HepG2 (cell line): ENCODE results near the gene YPEL3. TPM values are rescaled to one million over a fixed set of nuclear protein-coding genes. Genes with fewer than 3 reads are reported as not detected.

ENCODE experiments used
- CBX2 ChIP-seq, 2 experiments: fragments of 200-600 bp in 1 of 2; sonication (generic); formaldehyde crosslinking in 1 of 2; IDR thresholded peaks; 2 replicates each; pipeline versions ENCODE4 v1.7.0 to v1.8.1; 2018 to 2022; ENCODE audit warnings: low read depth in 2 of 2, low read length in 1 of 2, mild to moderate bottlenecking in 1 of 2, missing genetic modification reagents in 1 of 2
- CHCHD3 ChIP-seq: sonication (generic); formaldehyde crosslinking; IDR thresholded peaks from 2 replicates; pipeline ENCODE4 v1.8.0; 2022; ENCODE audit warnings: mild to moderate bottlenecking, missing genetic modification reagents, moderate library complexity
- CHD2 ChIP-seq: IDR thresholded peaks from 2 replicates; pipeline ENCODE4 v1.6.1; 2011; ENCODE audit warnings: low read depth, low read length, improper control_type of control experiment
- FIP1L1 ChIP-seq: fragments of 200-400 bp; formaldehyde crosslinking; IDR thresholded peaks from 2 replicates; pipeline ENCODE4 v1.6.1; 2018; ENCODE audit warnings: low read depth, mild to moderate bottlenecking, low read length, moderate library complexity, borderline replicate concordance; ENCODE audit not compliant: insufficient read depth
- GFI1 ChIP-seq: sonication (generic); formaldehyde crosslinking; IDR thresholded peaks from 2 replicates; pipeline ENCODE4 v1.5.0; 2020; ENCODE audit warnings: missing genetic modification reagents, mild to moderate bottlenecking, borderline replicate concordance
- MLLT10 ChIP-seq: sonication (generic); formaldehyde crosslinking; IDR thresholded peaks from 2 replicates; pipeline ENCODE4 v1.4.0; 2020; ENCODE audit warnings: missing genetic modification reagents
- REPIN1 ChIP-seq: sonication (generic); formaldehyde crosslinking; IDR thresholded peaks from 2 replicates; pipeline ENCODE4 v1.8.0; 2022; ENCODE audit warnings: missing genetic modification reagents, low read depth, mild to moderate bottlenecking, borderline replicate concordance
- RFX3 ChIP-seq: IDR thresholded peaks from 2 replicates; pipeline ENCODE4 v1.6.1; 2016; ENCODE audit warnings: missing biosample characterization, missing genetic modification reagents
- SNAPC2 ChIP-seq: sonication (generic); formaldehyde crosslinking; IDR thresholded peaks from 2 replicates; pipeline ENCODE4 v1.8.1; 2022; ENCODE audit warnings: mild to moderate bottlenecking, missing genetic modification reagents
- STAT5B ChIP-seq: sonication (generic); formaldehyde crosslinking; IDR thresholded peaks from 2 replicates; pipeline ENCODE4 v1.4.0; 2020; ENCODE audit warnings: missing genetic modification reagents
- SYNCRIP ChIP-seq: fragments of 200-400 bp; formaldehyde crosslinking; IDR thresholded peaks from 2 replicates; pipeline ENCODE4 v1.6.1; 2018; ENCODE audit warnings: mild to moderate bottlenecking, low read depth, low read length; ENCODE audit not compliant: insufficient read depth
- TEF ChIP-seq: sonication (generic); formaldehyde crosslinking; IDR thresholded peaks from 2 replicates; pipeline ENCODE4 v1.5.0; 2020; ENCODE audit warnings: missing genetic modification reagents
- XRCC5 ChIP-seq: fragments of 200-400 bp; formaldehyde crosslinking; optimal IDR thresholded peaks from 2 replicates; pipeline ENCODE3; 2017; ENCODE audit warnings: mild to moderate bottlenecking, low read length
- ZBTB1 ChIP-seq: sonication (generic); formaldehyde crosslinking; IDR thresholded peaks from 2 replicates; pipeline ENCODE4 v1.4.0; 2020; ENCODE audit warnings: missing genetic modification reagents, borderline replicate concordance
- ZFP37 ChIP-seq: sonication (generic); formaldehyde crosslinking; IDR thresholded peaks from 2 replicates; pipeline ENCODE4 v1.4.0; 2020; ENCODE audit warnings: missing genetic modification reagents, borderline replicate concordance
- ZNF230 ChIP-seq: sonication (generic); formaldehyde crosslinking; IDR thresholded peaks from 2 replicates; pipeline ENCODE4 v1.4.0; 2020; ENCODE audit warnings: mild to moderate bottlenecking, missing genetic modification reagents
- ZNF30 ChIP-seq: sonication (generic); formaldehyde crosslinking; IDR thresholded peaks from 2 replicates; pipeline ENCODE4 v1.5.0; 2020; ENCODE audit warnings: mild to moderate bottlenecking, missing genetic modification reagents
- ZNF512B ChIP-seq: sonication (generic); formaldehyde crosslinking; IDR thresholded peaks from 2 replicates; pipeline ENCODE4 v1.5.1; 2020; ENCODE audit warnings: missing genetic modification reagents, mild to moderate bottlenecking, borderline replicate concordance
- ZNF605 ChIP-seq: sonication (generic); formaldehyde crosslinking; IDR thresholded peaks from 2 replicates; pipeline ENCODE4 v1.8.0; 2022; ENCODE audit warnings: mild to moderate bottlenecking, missing genetic modification reagents
- ZNF773 ChIP-seq: sonication (generic); formaldehyde crosslinking; IDR thresholded peaks from 2 replicates; pipeline ENCODE4 v1.4.0; 2020; ENCODE audit warnings: missing genetic modification reagents, borderline replicate concordance
- ZSCAN22 ChIP-seq: sonication (generic); formaldehyde crosslinking; IDR thresholded peaks from 2 replicates; pipeline ENCODE4 v1.4.0; 2020; ENCODE audit warnings: mild to moderate bottlenecking, missing genetic modification reagents
- ZSCAN25 ChIP-seq: sonication (generic); formaldehyde crosslinking; IDR thresholded peaks from 2 replicates; pipeline ENCODE4 v1.8.0; 2022; ENCODE audit warnings: mild to moderate bottlenecking, missing genetic modification reagents
- ZSCAN31 ChIP-seq: sonication (generic); formaldehyde crosslinking; IDR thresholded peaks from 2 replicates; pipeline ENCODE4 v1.5.0; 2020; ENCODE audit warnings: low read depth, mild to moderate bottlenecking, missing genetic modification reagents
- polyA plus RNA-seq, 8 experiments: library from polyadenylated mRNA; depleted of rRNA in 3 of 8; stranded (reverse) in 7 of 8; unstranded in 1 of 8; fragments of >200 nt; fragmentation: Illumina TruSeq in 4 of 8; extraction: Trizol in 4 of 8; gene quantifications; 2 replicates each; pipeline versions ENCODE4 v1.2.1 to v1.2.3, GENCODE V29; 2011 to 2016; ENCODE audit warnings: low read depth in 4 of 8, missing spikeins in 1 of 8, mixed read lengths in 1 of 8; ENCODE audit not compliant: insufficient read depth in 1 of 8
- total RNA-seq, 5 experiments: library from RNA; depleted of rRNA; stranded (reverse); fragments of >200 nt; fragmentation: Illumina TruSeq; extraction: Trizol; gene quantifications; 2 replicates each; pipeline ENCODE4 v1.2.3, GENCODE V29; 2016; ENCODE audit warnings: low read depth in 1 of 5
- TF ChIP-seq, protein P1 (sequence below): sonication (generic); formaldehyde crosslinking; IDR thresholded peaks from 2 replicates; pipeline ENCODE4 v1.8.0; 2022; ENCODE audit warnings: low read depth, missing genetic modification reagents
- TF ChIP-seq, protein P2 (sequence below): IDR thresholded peaks from 2 replicates; pipeline ENCODE4 v1.6.1; 2018; ENCODE audit warnings: missing genetic modification reagents, mild to moderate bottlenecking, missing compliant biosample characterization

The YPEL3 gene
- total and polyA plus RNA-seq, 2 of the 13 experiments (the other 11 are each of a cell fraction or from before 2014, with no cell fraction given): 5.4 to 47.0 TPM

DNA sequence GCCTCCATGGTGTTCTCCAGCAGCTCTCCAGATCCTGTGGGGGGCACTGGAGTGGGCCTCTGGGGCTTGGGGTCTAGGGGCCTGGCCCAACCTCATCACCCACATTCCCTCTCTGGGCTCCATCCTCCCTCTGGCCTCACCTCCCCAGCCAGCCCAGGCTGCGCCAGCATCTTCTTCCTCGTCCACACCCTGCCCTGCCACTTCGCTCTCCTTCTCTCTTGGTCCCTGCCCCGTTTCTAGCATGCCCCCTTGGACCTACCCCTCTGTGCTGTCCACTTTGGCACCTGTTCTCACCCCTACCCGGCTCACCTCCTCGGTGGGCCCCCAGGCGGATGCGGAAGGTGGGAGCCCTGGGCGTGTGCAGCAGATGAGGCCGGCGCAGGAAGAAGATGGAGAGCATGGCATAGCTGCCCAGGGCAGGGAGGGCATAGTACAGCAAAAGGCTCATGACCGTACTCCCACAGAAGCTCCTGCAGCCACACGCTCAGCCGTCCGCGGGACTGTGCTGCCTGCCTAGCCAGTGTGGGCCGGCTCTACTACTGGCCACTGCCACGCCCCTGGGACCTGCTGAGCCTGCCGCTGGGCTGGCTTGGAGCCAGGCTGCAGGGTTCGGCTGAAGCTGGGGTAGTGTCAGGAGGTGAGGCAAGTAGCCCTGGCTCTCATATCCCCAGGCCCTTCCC lies 17.2 kb upstream of the YPEL3 start, which contains the start of gene GDPD3 (continued):
- no peak for TF ChIP-seq MLLT10 (CRISPR knock-in tag)
- no peak for TF ChIP-seq TEF (CRISPR knock-in tag)
- 0 out of 2 replicates have a peak, but pooled peaks have one; percentile 13 for TF ChIP-seq GFI1 (CRISPR knock-in tag)
- TF ChIP-seq ZNF773 (CRISPR knock-in tag): no peak
- peak; percentile 62; the same call in 1 of the 2 replicates for TF ChIP-seq ZNF512B (CRISPR knock-in tag)
- TF ChIP-seq ZSCAN22 (CRISPR knock-in tag): no peak
- no peak for TF ChIP-seq CBX2 (IDR thresholded peaks at IDR 0.05; ENCODE audit: low read depth, low read length)
- no peak for TF ChIP-seq CBX2 (CRISPR knock-in tag; IDR thresholded peaks at IDR 0.05; ENCODE audit: low read depth)
- no peak for TF ChIP-seq STAT5B (CRISPR knock-in tag)
- no peak for TF ChIP-seq REPIN1
- TF ChIP-seq, protein P1, sequence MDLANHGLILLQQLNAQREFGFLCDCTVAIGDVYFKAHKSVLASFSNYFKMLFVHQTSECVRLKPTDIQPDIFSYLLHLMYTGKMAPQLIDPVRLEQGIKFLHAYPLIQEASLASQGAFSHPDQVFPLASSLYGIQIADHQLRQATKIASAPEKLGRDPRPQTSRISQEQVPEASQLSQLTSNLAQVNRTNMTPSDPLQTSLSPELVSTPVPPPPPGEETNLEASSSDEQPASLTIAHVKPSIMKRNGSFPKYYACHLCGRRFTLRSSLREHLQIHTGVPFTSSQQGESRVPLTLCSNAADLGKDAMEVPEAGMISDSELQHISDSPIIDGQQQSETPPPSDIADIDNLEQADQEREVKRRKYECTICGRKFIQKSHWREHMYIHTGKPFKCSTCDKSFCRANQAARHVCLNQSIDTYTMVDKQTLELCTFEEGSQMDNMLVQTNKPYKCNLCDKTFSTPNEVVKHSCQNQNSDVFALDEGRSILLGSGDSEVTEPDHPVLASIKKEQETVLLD (CRISPR knock-in tag): no peak
- TF ChIP-seq ZNF30 (CRISPR knock-in tag): no peak
- no peak for TF ChIP-seq ZBTB1 (CRISPR knock-in tag)
- no peak for TF ChIP-seq RFX3
- TF ChIP-seq SYNCRIP: no peak
- TF ChIP-seq ZSCAN31 (CRISPR knock-in tag): 0 out of 2 replicates have a peak, but pooled peaks have one; percentile 41
- no peak for TF ChIP-seq ZSCAN25
- TF ChIP-seq ZNF605: no peak
- no peak for TF ChIP-seq XRCC5
- no peak for TF ChIP-seq CHD2
- no peak for TF ChIP-seq ZFP37
- no peak; the same call in 1 of the 2 replicates for TF ChIP-seq SNAPC2 (CRISPR knock-in tag)
- no peak; the same call in 1 of the 2 replicates for TF ChIP-seq ZNF230 (CRISPR knock-in tag)
- no peak for TF ChIP-seq FIP1L1
- TF ChIP-seq, protein P2, sequence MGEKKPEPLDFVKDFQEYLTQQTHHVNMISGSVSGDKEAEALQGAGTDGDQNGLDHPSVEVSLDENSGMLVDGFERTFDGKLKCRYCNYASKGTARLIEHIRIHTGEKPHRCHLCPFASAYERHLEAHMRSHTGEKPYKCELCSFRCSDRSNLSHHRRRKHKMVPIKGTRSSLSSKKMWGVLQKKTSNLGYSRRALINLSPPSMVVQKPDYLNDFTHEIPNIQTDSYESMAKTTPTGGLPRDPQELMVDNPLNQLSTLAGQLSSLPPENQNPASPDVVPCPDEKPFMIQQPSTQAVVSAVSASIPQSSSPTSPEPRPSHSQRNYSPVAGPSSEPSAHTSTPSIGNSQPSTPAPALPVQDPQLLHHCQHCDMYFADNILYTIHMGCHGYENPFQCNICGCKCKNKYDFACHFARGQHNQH (CRISPR knock-in tag): no peak
- no peak for TF ChIP-seq CHCHD3
